Measurements from ENCODE around the gene SYNE1. TPM values are rescaled to one million over a fixed set of nuclear protein-coding genes. Genes with fewer than 3 reads are reported as not detected.

SYNE1 gene
- total and polyA plus RNA-seq, 11 donors: 25.0 to 178 (median 112) TPM

- Histone ChIP-seq H3K36me3 (peaks cover 0 to 18% (median 0%) of the 10 kb centered on the region in 9 donors), H3K27ac (no peak overlapping the region), H3K9me3 (no peaks in the 10 kb centered on the region), H3K4me1 (no peaks in the 10 kb centered on the region), H3K27me3 (no peaks in the 10 kb centered on the region), H3K4me3 (no peak overlapping the region)
- WGBS, 4 donors: 87 to 94% (median 91%) methylated on average over 3 of the region's 3 CpGs
- TF ChIP-seq POLR2A (IDR thresholded peaks at IDR 0.05) (no peak), CTCF (IDR thresholded peaks at IDR 0.05) (no peak)
- DNase-seq (no peak), ATAC-seq (no peak)
- intact Hi-C loops (cut with DNase I): no loop called here
Observed at GRCh38 chr6:152435816-152436215, 201.3 kb downstream of the SYNE1 start.

GRCh38 chr6:152432758-152433157 lies 204.4 kb downstream of the SYNE1 start:
- TF ChIP-seq POLR2A (IDR thresholded peaks at IDR 0.05): no peak
- TF ChIP-seq CTCF (IDR thresholded peaks at IDR 0.05): no peak
- Histone ChIP-seq H3K9me3 (no peaks in the 10 kb centered on the region), H3K27me3 (no peaks in the 10 kb centered on the region), H3K36me3 (peaks cover 0 to 30% (median 0%) of the 10 kb centered on the region in 9 donors), H3K27ac (no peak overlapping the region), H3K4me1 (no peaks in the 10 kb centered on the region), H3K4me3 (no peak overlapping the region)
- WGBS, 4 donors: 57 to 65% (median 61%) methylated on average over 2 of the region's 2 CpGs
- DNase-seq (no peak), ATAC-seq (no peak)
- intact Hi-C loops (cut with DNase I): no loop called here

GRCh38 chr6:152428126-152428525 lies 209.0 kb downstream of the SYNE1 start:
- Histone ChIP-seq H3K36me3 (peaks cover 0 to 22% (median 4%) of the 10 kb centered on the region in 9 donors), H3K4me3 (no peak overlapping the region), H3K27me3 (peaks cover 0 to 2% (median 0%) of the 10 kb centered on the region in 9 donors), H3K9me3 (no peaks in the 10 kb centered on the region), H3K4me1 (no peaks in the 10 kb centered on the region), H3K27ac (no peak overlapping the region)
- 67 to 73% (median 72%) methylated on average over 11 of the region's 11 CpGs for WGBS, 4 donors
- no peak for TF ChIP-seq POLR2A (IDR thresholded peaks at IDR 0.05)
- no peak for TF ChIP-seq CTCF (IDR thresholded peaks at IDR 0.05)
- intact Hi-C loops (cut with DNase I): no loop called here
- no peak for ATAC-seq
- no peak for DNase-seq

GRCh38 chr6:152426276-152426675 lies 210.9 kb downstream of the SYNE1 start:
- Histone ChIP-seq H3K4me3 (no peak overlapping the region), H3K4me1 (no peaks in the 10 kb centered on the region), H3K27ac (no peak overlapping the region), H3K36me3 (peaks cover 0 to 22% (median 4%) of the 10 kb centered on the region in 9 donors), H3K9me3 (no peaks in the 10 kb centered on the region), H3K27me3 (peaks cover 0 to 2% (median 0%) of the 10 kb centered on the region in 9 donors)
- intact Hi-C loops (cut with DNase I): no loop called here
- WGBS, 4 donors: 82 to 87% (median 84%) methylated on average over 6 of the region's 6 CpGs
- no peak for ATAC-seq
- TF ChIP-seq CTCF (IDR thresholded peaks at IDR 0.05) (no peak), POLR2A (IDR thresholded peaks at IDR 0.05) (no peak)
- DNase-seq: no peak

Data from heart left ventricle (tissue), 16 donors.